GM18508 (cell line): ENCODE data around the gene CIAO2B.
"Not testable (repeated sequence)": the region's sequence is repeated elsewhere in the genome, so short reads cannot be mapped to it uniquely, and the experiment has no call there.

Source experiments
- ATAC-seq: cut with Tn5 transposase; IDR thresholded peaks from one replicate; pipeline ENCODE4 v1.9.1; 2021; ENCODE audit warnings: moderate number of reproducible peaks; ENCODE audit not compliant: insufficient read depth, unreplicated experiment

Gene CIAO2B

DNA sequence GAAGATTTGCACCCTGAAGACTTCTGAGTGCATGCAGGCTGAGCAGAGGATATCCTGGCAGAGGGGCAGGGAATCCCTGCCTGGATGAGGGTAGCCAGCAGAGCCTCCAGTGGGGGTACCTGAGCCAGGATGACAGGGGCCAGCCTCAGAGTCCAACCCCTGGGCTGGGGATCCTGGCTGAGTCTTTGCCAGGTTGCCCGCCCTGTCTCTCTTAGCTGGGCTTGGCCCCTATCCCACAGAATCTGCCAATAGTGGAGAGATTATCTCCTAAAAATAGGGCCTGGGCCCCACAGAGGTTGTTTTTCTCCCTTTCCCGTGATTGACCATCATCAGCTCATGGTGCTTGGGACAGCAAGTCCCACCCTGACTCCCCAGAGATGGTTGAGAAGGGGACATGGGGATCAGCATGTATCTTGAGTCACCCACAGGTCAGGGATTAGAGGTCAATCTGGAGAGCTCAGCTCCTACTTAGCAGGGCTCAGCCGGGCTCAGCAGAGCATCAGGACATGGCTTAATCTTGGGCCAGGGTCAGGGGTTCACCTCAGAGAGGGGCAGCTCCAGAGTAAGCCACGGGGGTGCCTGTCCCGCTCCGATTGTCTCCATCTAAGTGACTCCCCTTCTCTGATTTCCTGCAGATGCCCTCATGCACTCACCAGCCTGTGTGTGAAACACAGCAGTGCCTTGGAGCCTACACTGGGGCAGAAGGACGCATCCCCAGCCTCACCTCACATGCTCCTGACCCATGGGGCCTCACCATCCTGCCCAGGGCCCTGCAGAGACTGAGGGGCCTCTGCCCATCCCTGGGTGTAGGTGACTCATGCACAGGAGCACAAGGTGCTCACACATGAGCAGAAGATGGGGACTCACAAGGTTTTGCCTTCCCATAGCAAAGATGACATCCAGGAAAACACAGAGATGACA, 27.0 kb downstream of the CIAO2B start:
- ATAC-seq, result no peak

DNA sequence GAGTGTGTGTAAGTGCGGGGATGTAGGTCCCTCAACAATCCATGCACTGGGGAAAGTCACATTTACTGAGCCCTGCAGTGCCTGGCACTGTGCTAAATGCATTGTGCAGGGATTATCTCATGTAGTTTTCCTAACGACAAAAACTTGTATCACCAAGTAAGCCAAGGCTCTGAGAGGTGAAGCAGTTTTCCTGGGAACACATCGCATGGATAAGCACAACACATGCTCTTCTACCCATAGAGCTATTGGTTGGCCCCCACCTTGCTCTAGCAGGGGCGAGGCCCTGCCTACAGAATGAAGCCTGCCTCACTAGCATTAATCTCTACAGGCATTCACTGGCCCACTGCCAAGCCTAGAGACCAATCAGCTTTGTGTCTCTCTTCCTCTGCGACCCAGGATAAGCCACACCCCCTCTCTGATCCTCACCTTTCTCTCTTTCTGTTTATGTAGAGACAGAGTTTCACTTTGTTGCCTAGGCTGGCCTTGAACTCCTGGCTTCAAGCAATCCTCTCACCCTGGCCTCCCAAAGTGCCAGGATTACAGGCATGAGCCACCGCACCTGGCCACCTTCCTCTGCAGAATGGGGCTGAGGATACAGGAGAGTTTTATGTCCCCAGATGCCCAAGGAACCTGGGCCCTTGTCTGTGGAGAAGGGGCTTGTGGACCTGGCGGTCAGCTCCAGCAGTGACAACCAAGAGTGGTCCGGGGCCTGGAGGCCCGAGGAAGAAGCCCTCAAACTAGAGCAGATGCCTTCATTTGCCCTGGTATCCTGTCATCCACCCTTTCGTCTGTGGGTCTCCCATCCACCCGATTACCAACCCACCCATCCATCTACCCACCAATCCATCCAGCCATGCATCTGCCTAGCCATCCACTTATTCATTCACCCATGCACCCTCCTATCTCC, 28.3 kb downstream of the CIAO2B start:
- ATAC-seq, result no peak

DNA sequence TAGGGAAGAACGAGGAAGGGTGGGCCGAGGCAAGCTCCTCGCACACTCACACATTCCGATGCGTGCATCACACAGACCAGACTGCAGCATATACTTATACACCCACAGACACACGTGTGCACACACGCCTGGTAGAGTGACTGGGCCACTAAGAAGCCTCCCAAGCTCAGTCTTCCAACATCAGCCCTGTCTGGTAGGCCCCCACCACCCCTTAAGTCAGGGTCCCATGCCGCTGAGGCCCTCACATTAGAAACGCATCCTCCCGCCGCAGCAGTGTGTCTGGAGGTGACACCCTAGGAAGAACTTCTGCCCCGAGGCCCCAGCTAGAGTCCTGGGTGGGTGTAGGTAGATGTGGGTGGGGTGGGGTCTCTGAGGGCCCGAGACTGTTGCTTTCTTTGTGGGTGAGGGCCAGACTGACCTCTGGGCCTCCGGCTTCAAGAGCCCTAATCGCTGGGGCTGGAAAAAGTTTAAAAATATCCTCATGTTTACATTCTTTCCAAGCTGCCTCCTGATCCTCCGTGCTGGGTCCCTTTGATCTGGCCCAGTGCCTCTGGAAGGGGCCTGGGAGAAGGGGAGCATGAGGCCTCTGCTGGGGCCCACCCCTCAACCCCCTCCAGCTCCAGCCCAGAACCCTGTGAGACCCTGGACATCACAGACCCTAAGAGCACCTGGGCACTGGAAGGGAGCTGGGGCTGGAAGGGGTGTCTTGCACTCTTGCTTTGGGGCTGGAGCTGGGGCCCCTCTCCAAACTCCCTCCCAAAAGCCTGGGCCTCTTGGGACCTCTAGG, 29.2 kb downstream of the CIAO2B start:
- no peak for ATAC-seq

DNA sequence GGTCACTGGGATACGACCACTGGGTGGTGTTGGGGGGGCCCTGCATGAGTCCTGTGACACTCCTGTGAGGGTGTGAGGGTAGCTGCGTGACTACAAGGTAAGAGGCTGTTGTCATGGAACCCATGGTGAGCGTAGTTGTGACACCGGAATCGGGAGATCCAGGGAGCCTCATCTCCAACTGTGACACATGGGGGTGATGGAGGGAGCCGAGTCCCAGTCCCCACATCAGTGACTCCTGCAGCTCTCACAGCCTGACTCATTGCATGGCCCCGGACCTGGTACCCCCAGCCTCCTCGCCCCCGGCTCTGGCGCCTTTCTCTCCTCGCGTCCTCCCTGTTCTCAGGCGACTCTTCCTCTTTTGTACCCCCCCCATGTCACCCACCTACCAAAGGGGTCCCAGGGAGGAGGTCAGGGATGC, 29.8 kb downstream of the CIAO2B start:
- no peak for ATAC-seq

DNA sequence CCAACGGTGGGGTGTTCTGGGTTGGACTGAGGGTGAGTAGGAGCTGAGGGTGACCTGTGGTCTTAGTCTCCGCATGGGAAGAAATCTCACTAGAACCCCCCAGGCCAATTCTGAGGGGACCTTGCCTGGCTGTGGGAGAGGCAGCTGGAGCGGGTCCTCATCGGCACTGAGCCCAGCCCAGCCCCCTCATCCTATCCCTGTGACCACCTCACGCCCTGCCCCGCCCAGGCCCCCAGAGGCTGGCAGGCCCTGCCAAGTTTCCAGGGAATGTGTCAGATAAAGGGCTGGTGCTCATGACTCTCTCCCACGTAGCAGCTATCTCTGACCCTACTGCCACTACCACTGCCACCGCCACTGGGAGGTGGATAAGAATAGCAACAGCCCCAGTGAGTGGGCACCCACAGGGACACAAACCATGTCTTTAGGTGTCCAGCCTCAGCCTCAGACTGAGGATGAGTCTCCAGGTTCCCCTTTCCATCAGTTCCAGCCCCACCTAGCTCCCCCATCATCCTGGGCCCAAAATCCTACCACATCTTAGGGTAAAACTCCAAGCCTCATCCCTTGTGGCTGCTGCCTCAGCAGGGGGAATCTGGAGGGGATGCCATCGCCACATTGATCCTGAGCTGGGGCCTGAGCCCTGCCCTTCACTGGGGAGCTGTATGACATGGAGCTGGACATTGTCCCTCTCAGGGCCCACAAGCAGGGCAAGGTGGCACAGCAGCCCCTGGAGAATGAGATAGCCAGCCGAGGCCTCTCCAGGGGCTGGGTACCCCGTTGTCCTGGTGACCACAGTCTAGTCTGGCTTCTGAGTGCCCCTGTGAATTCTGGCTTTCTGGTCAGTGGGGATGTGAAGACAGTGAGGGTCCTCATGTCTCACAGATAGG, 30.4 kb downstream of the CIAO2B start:
- no peak for ATAC-seq

DNA sequence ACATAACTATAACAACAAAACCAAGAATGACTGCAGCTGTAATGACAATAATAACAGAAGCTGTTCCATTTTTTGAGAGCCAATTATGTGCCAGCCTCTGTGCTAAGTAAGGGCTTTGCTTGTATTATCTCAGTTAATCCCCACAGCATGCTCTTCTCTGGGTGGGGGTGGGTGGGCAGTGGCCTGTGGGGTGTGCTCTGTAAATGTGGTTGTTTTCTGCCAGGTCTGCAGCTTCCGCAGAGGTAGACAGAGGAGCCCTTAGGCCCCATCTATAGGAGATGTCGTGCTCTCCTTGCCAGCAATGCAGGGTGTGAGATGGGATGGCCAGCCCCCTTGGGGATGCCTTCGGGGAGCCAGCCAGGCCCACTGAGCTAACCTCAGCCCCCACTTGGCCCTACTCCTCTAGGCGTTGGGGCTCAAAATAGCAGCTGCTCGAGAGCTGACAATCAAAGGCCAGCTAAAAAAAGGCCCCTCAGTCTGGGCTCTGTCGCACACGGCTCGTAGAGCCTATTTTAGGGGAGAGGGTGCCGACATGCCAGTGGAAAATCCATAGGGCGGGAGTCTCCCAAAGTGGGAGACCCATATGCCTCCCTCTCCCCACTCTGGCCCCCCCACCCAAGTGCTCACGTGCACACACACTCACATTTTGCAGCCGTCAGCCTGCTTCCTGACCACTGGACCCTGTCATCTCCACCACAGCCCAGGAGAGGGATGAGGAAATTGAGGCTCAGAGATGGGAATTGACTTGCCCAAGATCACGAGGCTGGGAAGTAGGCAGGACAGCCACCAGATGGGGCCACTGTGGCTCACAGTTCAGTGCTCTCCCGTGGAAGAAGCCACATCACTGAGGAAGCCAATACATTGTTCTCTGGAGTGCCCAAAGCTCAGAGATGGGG, 31.3 kb downstream of the CIAO2B start:
- ATAC-seq, result no peak

DNA sequence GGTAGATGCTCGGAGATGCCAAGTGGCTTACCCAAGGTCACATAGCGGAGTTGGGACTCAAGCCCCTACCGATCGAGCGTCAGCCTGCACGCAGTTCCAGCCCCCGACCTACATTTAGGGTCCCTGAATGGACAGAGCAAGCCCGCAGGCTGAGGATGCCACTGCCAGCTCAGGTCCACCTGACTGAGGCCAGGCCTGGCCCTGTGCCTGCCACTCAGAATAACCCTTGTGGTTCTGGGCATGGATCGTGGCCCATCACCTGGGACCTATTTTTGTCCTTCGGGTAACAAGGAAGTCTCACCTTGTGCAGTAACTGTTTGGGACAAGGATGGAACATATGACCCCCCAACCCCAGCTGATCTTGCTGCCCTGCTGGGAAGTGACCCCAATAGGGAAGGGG, 32.6 kb downstream of the CIAO2B start:
- ATAC-seq, result no peak

DNA sequence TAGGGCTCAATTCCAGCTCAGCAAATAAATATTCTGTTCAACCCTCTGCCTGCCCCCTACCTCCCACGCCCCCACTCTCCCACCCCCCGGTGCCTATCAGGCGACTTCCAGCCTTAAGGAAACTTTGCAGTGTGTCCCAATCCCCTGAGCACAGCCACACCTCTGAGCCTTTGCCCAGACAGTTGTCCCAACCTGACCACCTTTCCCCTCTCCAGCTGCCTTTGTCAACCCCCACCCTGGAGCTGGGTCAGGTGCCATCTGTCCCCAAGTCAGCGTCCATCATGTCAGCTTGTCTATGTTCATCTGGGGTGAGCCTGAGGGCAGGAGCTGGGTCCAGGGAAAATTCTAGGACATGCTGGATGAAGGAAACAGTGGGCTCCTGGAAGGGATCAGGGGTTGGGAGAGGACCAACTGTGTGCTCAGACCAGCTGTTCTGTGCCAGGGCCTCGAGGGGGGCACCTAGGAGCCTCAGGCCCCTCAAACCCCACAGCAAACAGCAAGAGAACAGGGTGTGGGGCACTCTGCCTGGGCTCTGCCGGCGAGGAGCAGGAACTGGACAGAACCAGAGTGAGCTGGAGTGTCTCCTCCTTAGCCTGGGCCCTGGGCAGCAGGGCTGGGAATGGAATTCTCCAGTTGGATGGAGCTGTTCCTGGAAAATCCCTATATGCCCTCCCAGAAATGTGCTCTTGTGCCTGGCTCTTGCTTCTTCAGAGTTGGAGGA, 33.3 kb downstream of the CIAO2B start:
- ATAC-seq, result no peak

DNA sequence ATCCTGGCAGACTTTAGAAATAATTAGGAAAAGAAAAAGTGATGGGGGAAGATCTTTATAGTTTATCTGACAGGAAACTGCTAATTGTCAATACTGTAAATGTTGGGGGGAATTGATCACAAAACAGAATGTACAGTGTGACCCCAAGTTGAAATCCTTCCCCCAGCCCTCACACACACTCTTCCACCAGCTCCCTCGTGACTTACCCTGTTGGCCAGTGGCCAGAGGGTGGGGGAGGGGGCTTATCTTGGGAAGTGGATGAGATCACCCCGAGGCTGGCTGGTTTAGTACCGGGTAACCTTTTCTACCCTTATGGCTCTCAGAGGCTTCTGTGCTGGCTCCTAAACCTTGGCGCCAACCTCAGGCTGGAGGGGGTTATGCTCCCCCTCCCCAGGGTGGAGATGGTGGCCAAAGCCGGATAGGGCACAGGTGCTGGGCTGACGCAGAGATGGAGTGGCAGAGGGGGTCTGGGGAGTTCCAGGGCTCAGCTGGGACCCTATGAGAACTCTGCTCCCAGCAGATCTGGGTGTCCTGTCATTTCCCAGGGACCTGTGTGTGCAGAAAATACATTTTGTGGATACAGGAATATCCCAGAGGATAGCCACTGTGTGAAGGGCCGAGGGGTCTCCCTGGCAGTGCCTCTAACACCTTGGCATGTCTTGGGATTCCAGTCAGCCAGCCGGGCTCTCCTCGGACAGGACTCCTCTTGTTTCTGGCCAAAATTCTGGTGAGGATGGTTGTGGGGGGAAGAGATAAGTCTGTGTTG, 34.1 kb downstream of the CIAO2B start:
- ATAC-seq, result no peak

DNA sequence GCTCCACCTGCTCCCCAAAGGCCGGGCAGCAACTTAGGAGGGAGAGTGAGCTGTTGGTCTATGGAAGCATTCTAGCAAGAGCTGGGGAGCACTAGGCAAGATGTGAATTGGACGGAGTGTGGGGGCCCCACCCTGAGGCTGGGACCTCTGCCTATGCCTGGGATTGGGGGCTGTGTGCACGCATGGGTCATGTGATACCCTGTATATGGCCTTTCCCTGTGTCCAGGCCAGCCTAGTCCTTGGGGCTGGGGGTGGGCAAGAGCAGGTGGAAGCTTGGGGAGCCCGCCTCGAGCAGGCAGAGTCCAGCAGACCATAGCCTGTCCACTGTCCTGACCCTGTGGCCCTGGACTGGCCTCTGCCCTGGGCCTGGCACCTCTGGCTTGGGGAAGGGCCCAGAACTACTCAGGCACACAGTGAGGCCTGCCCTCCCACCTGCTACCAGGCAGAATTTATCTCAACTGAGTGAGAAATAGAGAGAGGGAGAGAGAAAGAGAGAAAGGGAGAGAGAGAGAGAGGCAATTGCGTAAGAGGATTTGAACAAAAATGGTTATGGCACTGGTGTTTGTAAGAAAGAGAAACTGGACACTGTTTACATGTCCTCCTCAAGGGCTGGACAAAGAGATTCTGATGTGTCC, 34.8 kb downstream of the CIAO2B start:
- ATAC-seq, result no peak

DNA sequence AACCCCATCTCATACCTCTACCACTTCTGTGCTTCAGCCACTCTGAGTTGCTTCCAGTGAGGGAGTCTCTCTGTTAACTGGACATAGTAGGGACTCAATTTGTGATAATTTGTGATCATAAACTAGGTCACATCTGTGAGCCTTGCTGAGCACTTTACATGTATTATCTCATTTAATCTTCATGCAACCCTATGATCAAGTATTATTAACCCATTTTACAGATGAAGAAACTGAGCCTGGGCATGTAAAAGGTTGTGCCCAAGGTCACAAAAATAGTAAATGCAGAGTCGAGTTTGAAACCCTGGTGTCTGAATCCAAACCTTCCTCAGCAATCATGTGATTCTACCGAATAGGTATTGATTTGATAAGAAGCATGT, 35.3 kb downstream of the CIAO2B start:
- ATAC-seq, result no peak

DNA sequence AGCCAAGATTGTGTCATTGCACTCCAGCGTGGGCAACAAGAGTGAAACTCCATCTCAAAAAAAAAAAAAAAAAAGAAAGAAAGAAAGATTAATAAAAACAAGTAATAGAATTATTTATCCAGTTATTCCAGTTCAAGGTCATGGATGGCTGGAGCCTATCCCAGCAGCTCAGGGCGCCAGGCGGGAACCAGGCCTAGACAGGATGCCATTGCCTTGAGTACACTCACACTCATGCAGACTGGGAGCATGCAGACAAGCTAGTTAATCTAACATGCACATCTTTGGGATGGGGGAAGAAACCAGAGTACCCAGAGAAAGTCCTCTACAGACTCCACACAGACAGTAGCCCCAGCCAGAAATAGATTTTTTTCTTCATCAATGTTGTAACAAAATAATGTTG, 36.0 kb downstream of the CIAO2B start:
- ATAC-seq, result no peak

DNA sequence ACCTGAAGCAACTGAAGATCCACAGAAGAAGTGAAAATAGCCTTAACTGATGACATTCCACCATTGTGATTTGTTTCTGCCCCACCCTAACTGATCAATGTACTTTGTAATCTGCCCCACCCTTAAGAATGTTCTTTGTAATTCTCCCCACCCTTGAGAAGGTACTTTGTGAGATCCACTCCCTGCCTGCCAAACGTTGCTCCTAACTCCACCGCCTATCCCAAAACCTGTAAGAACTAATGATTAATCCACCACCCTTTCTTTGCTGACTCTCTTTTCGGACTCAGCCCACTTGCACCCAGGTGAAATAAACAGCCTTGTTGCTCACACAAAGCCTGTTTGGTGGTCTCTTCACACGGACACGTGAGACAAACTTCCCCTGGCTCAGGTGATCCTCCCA, 37.5 kb downstream of the CIAO2B start:
- not testable (repeated sequence) for ATAC-seq

DNA sequence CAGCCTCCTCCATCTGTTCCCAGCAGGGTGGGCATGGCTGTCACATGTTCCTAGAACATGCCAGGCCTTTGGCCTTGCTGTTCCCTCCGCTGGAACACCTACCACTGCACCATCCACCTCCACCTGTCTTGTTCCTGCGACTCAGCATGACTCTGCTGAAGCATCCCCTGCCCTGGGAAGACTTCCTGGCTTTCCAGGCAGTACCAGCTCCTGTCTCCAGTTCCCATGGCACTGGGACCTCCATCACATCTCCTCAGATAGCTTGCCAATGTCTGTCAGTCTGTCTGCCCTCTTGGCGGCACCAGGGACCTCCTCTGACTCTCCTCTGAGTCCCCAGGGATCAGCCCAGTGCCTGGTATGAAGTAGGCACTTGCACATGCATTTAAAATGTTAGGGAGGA, 38.2 kb downstream of the CIAO2B start:
- ATAC-seq, result no peak

DNA sequence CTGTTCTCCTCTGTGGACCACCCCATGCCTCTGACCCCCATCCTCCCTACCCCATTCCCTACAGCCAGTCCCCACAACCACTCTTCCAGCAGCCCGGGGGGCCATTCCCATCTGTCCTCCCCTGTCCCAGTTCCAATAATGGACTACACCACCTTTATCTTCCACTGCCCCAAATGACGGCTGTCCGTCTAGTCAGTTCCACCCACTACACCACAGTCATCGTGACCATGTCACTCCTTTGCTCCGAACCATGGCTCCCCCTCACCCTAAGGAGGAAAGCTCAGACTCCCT, 38.6 kb downstream of the CIAO2B start:
- ATAC-seq, result no peak

DNA sequence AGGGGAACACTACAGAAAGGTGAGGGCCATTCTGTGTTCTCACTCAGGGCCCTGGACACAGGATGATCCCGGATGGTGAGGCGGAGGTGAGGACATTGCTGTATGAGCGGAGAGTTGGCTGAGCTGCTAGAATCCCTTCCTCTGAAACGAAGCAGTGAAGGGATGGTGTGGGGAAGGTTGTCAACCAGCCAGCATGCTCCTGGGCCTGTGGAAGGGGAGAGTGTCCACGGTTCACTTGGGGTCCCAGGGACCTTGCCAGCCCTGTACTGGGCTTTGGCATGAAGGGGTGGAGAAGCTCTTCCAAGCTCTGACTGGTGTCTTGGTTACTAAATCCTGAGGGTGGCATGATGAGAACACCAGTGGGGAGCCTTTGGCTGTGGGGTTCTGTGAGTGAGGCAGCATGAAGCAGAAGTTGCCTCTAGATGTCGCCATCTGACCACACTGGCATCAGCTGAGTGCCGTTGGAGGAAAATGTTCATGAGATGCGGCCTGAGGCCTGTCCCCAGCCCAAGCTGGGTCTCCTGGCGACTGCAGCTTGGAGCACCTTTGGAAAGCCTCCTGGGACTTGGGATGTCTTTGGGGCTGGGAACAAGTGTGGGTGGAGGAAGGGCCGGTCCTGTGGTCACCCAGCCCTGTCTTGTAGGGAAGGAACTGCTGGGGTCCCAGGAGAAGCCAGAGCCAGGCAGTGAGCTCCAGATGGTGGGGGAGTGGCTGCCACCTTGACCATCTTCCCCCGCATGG, 39.1 kb downstream of the CIAO2B start:
- no peak for ATAC-seq
